ENCODE data around the gene NTRK2. TPM values are rescaled to one million over a fixed set of nuclear protein-coding genes. Genes with fewer than 3 reads are reported as not detected.

NTRK2 gene
- total RNA-seq, 1 donor from 2014 or later: 26.6 TPM

GRCh38 chr9:84722388-84722989, 53.0 kb downstream of the NTRK2 start:
- no peaks in the 10 kb centered on the region for H3K36me3 ChIP-seq (ENCODE audit: control insufficient read depth in 3 of 3, insufficient read depth in 3 of 3, low read length in 3 of 3)
- no peak overlapping the region for H3K27ac ChIP-seq (ENCODE audit: low read depth, low read length)
- H3K4me1 ChIP-seq (ENCODE audit: control insufficient read depth in 3 of 3, insufficient read depth in 3 of 3, low read length in 3 of 3): peaks cover 0 to 3% (median 0%) of the 10 kb centered on the region in 3 donors
- H3K27me3 ChIP-seq (ENCODE audit: control insufficient read depth in 3 of 3, insufficient read depth in 3 of 3, low read length in 3 of 3): no peaks in the 10 kb centered on the region
- H3K9ac ChIP-seq (ENCODE audit: low read depth in 1 of 3, low read length in 3 of 3): no peak overlapping the region
- H3K9me3 ChIP-seq (ENCODE audit: control insufficient read depth in 3 of 3, low read length in 3 of 3): no peaks in the 10 kb centered on the region
- H3K4me3 ChIP-seq (ENCODE audit: low read length in 3 of 3): no peak overlapping the region

DNA sequence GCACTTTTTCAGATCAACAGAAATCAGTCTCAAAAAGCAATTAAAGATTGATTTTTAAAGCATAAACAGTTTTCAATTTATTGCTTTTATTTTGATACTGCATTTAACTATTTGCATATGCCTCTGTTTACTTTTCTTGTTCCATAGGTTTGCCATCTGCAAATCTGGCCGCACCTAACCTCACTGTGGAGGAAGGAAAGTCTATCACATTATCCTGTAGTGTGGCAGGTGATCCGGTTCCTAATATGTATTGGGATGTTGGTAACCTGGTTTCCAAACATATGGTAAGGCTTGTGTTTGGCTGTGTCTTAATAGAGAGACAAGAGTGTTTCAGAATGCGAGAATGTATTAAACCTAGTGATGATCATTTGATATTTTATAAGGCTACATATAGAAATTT, 53.9 kb downstream of the NTRK2 start:
- Histone ChIP-seq H3K4me3 (ENCODE audit: low read length in 3 of 3) (no peak overlapping the region), H3K27me3 (ENCODE audit: control insufficient read depth in 3 of 3, insufficient read depth in 3 of 3, low read length in 3 of 3) (no peaks in the 10 kb centered on the region), H3K9ac (ENCODE audit: low read depth in 1 of 3, low read length in 3 of 3) (no peak overlapping the region), H3K27ac (ENCODE audit: low read depth, low read length) (no peak overlapping the region), H3K9me3 (ENCODE audit: control insufficient read depth in 3 of 3, low read length in 3 of 3) (no peaks in the 10 kb centered on the region), H3K4me1 (ENCODE audit: control insufficient read depth in 3 of 3, insufficient read depth in 3 of 3, low read length in 3 of 3) (no peaks in the 10 kb centered on the region), H3K36me3 (ENCODE audit: control insufficient read depth in 3 of 3, insufficient read depth in 3 of 3, low read length in 3 of 3) (no peaks in the 10 kb centered on the region)

- Histone ChIP-seq H3K9me3 (ENCODE audit: control insufficient read depth in 3 of 3, low read length in 3 of 3) (no peaks in the 10 kb centered on the region), H3K4me1 (ENCODE audit: control insufficient read depth in 3 of 3, insufficient read depth in 3 of 3, low read length in 3 of 3) (no peaks in the 10 kb centered on the region), H3K9ac (ENCODE audit: low read depth in 1 of 3, low read length in 3 of 3) (no peak overlapping the region), H3K4me3 (ENCODE audit: low read length in 3 of 3) (no peak overlapping the region), H3K36me3 (ENCODE audit: control insufficient read depth in 3 of 3, insufficient read depth in 3 of 3, low read length in 3 of 3) (no peaks in the 10 kb centered on the region), H3K27ac (ENCODE audit: low read depth, low read length) (no peak overlapping the region), H3K27me3 (ENCODE audit: control insufficient read depth in 3 of 3, insufficient read depth in 3 of 3, low read length in 3 of 3) (peaks cover 0 to 4% (median 0%) of the 10 kb centered on the region in 3 donors)
These were observed 62.2 kb downstream of the NTRK2 start for GRCh38 chr9:84731696-84732095.

GRCh38 chr9:84736081-84736480, 66.6 kb downstream of the NTRK2 start:
- Histone ChIP-seq H3K4me3 (ENCODE audit: low read length in 3 of 3) (no peak overlapping the region), H3K36me3 (ENCODE audit: control insufficient read depth in 3 of 3, insufficient read depth in 3 of 3, low read length in 3 of 3) (no peaks in the 10 kb centered on the region), H3K9ac (ENCODE audit: low read depth in 1 of 3, low read length in 3 of 3) (no peak overlapping the region), H3K27ac (ENCODE audit: low read depth, low read length) (no peak overlapping the region), H3K27me3 (ENCODE audit: control insufficient read depth in 3 of 3, insufficient read depth in 3 of 3, low read length in 3 of 3) (peaks cover 0 to 4% (median 0%) of the 10 kb centered on the region in 3 donors), H3K9me3 (ENCODE audit: control insufficient read depth in 3 of 3, low read length in 3 of 3) (no peaks in the 10 kb centered on the region), H3K4me1 (ENCODE audit: control insufficient read depth in 3 of 3, insufficient read depth in 3 of 3, low read length in 3 of 3) (no peaks in the 10 kb centered on the region)

GRCh38 chr9:84736536-84736935, 67.0 kb downstream of the NTRK2 start:
- Histone ChIP-seq H3K9ac (ENCODE audit: low read depth in 1 of 3, low read length in 3 of 3) (no peak overlapping the region), H3K27me3 (ENCODE audit: control insufficient read depth in 3 of 3, insufficient read depth in 3 of 3, low read length in 3 of 3) (peaks cover 0 to 4% (median 0%) of the 10 kb centered on the region in 3 donors)

GRCh38 chr9:84738353-84738752, 68.8 kb downstream of the NTRK2 start:
- H3K27me3 ChIP-seq (ENCODE audit: control insufficient read depth in 3 of 3, insufficient read depth in 3 of 3, low read length in 3 of 3): peaks cover 0 to 2% (median 0%) of the 10 kb centered on the region in 3 donors
- H3K36me3 ChIP-seq (ENCODE audit: control insufficient read depth in 3 of 3, insufficient read depth in 3 of 3, low read length in 3 of 3): no peaks in the 10 kb centered on the region
- H3K4me3 ChIP-seq (ENCODE audit: low read length in 3 of 3): no peak overlapping the region
- H3K4me1 ChIP-seq (ENCODE audit: control insufficient read depth in 3 of 3, insufficient read depth in 3 of 3, low read length in 3 of 3): no peaks in the 10 kb centered on the region
- H3K9me3 ChIP-seq (ENCODE audit: control insufficient read depth in 3 of 3, low read length in 3 of 3): no peaks in the 10 kb centered on the region
- no peak overlapping the region for H3K9ac ChIP-seq (ENCODE audit: low read depth in 1 of 3, low read length in 3 of 3)
- no peak overlapping the region for H3K27ac ChIP-seq (ENCODE audit: low read depth, low read length)

More at GRCh38 chr9:84736536-84736935, 67.0 kb downstream of the NTRK2 start:
- Histone ChIP-seq H3K27ac (ENCODE audit: low read depth, low read length) (no peak overlapping the region), H3K36me3 (ENCODE audit: control insufficient read depth in 3 of 3, insufficient read depth in 3 of 3, low read length in 3 of 3) (no peaks in the 10 kb centered on the region), H3K4me1 (ENCODE audit: control insufficient read depth in 3 of 3, insufficient read depth in 3 of 3, low read length in 3 of 3) (no peaks in the 10 kb centered on the region), H3K9me3 (ENCODE audit: control insufficient read depth in 3 of 3, low read length in 3 of 3) (no peaks in the 10 kb centered on the region), H3K4me3 (ENCODE audit: low read length in 3 of 3) (no peak overlapping the region)

DNA sequence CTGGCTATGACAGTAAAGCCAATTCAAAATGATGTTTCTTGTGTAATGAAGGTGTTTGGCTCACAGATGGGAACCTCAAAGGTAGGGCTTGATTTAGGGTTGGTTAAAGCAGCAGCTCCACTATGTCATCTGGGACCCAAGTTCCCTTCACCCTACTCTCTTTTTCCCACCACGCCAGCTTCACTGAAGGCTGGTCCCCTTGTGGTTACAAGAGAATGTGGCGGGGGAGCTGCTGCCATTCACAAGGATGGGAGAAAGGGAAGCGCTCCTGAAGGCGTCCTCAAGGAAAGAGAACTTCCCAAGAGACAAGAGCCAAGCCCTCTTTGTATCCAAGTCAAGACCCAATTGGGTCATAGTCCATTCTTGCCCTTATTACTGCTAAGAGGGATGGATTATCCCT, 72.7 kb downstream of the NTRK2 start:
- Histone ChIP-seq H3K36me3 (ENCODE audit: control insufficient read depth in 3 of 3, insufficient read depth in 3 of 3, low read length in 3 of 3) (no peaks in the 10 kb centered on the region), H3K9ac (ENCODE audit: low read depth in 1 of 3, low read length in 3 of 3) (no peak overlapping the region), H3K27me3 (ENCODE audit: control insufficient read depth in 3 of 3, insufficient read depth in 3 of 3, low read length in 3 of 3) (peaks cover 0 to 2% (median 0%) of the 10 kb centered on the region in 3 donors), H3K4me1 (ENCODE audit: control insufficient read depth in 3 of 3, insufficient read depth in 3 of 3, low read length in 3 of 3) (no peaks in the 10 kb centered on the region), H3K4me3 (ENCODE audit: low read length in 3 of 3) (no peak overlapping the region), H3K27ac (ENCODE audit: low read depth, low read length) (no peak overlapping the region), H3K9me3 (ENCODE audit: control insufficient read depth in 3 of 3, low read length in 3 of 3) (no peaks in the 10 kb centered on the region)

DNA sequence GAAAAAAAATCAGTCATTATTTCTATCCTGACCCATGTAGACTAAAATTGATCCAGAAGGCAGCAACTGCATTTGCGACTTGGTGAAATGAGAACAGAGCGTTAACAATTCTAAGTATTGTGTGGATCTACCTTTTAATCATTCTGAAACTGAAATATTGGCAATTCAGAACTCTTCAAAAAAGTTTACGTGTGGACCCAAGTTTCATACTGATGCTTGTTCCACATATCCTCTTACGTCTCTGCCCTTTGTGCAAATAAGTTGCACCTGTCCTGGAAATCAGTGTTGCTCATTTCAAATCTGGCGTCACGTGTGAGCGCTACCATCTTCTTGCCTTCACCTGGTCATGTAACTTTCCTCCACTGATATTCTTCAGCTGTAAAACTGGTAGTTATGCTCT, 74.7 kb downstream of the NTRK2 start:
- H3K9me3 ChIP-seq (ENCODE audit: control insufficient read depth in 3 of 3, low read length in 3 of 3): no peaks in the 10 kb centered on the region
- peaks cover 0 to 2% (median 0%) of the 10 kb centered on the region in 3 donors for H3K27me3 ChIP-seq (ENCODE audit: control insufficient read depth in 3 of 3, insufficient read depth in 3 of 3, low read length in 3 of 3)
- no peaks in the 10 kb centered on the region for H3K36me3 ChIP-seq (ENCODE audit: control insufficient read depth in 3 of 3, insufficient read depth in 3 of 3, low read length in 3 of 3)
- no peak overlapping the region for H3K4me3 ChIP-seq (ENCODE audit: low read length in 3 of 3)
- H3K4me1 ChIP-seq (ENCODE audit: control insufficient read depth in 3 of 3, insufficient read depth in 3 of 3, low read length in 3 of 3): no peaks in the 10 kb centered on the region
- H3K27ac ChIP-seq (ENCODE audit: low read depth, low read length): no peak overlapping the region
- no peak overlapping the region for H3K9ac ChIP-seq (ENCODE audit: low read depth in 1 of 3, low read length in 3 of 3)

DNA sequence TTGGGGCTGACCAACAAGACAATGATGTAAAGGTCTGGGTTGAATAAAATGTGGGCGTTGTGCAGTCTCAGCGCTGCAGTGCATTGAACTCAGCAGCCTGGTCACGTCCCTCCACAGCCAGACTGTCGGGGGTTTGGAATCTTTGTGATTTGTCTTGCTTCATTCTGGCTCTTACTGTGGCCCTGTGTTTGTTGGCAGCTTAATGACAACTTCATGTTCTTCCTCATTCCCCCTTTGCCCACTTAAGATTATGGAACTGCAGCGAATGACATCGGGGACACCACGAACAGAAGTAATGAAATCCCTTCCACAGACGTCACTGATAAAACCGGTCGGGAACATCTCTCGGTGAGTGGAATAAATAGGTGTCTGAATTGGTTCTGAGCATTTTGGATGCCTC, 75.2 kb downstream of the NTRK2 start:
- Histone ChIP-seq H3K36me3 (ENCODE audit: control insufficient read depth in 3 of 3, insufficient read depth in 3 of 3, low read length in 3 of 3) (no peaks in the 10 kb centered on the region), H3K27me3 (ENCODE audit: control insufficient read depth in 3 of 3, insufficient read depth in 3 of 3, low read length in 3 of 3) (peaks cover 0 to 2% (median 0%) of the 10 kb centered on the region in 3 donors), H3K9me3 (ENCODE audit: control insufficient read depth in 3 of 3, low read length in 3 of 3) (no peaks in the 10 kb centered on the region), H3K9ac (ENCODE audit: low read depth in 1 of 3, low read length in 3 of 3) (no peak overlapping the region), H3K4me1 (ENCODE audit: control insufficient read depth in 3 of 3, insufficient read depth in 3 of 3, low read length in 3 of 3) (no peaks in the 10 kb centered on the region), H3K4me3 (ENCODE audit: low read length in 3 of 3) (no peak overlapping the region), H3K27ac (ENCODE audit: low read depth, low read length) (no peak overlapping the region)

- Histone ChIP-seq H3K36me3 (ENCODE audit: control insufficient read depth in 3 of 3, insufficient read depth in 3 of 3, low read length in 3 of 3) (no peaks in the 10 kb centered on the region), H3K27me3 (ENCODE audit: control insufficient read depth in 3 of 3, insufficient read depth in 3 of 3, low read length in 3 of 3) (no peaks in the 10 kb centered on the region), H3K27ac (ENCODE audit: low read depth, low read length) (no peak overlapping the region), H3K9me3 (ENCODE audit: control insufficient read depth in 3 of 3, low read length in 3 of 3) (no peaks in the 10 kb centered on the region), H3K4me3 (ENCODE audit: low read length in 3 of 3) (no peak overlapping the region), H3K9ac (ENCODE audit: low read depth in 1 of 3, low read length in 3 of 3) (no peak overlapping the region), H3K4me1 (ENCODE audit: control insufficient read depth in 3 of 3, insufficient read depth in 3 of 3, low read length in 3 of 3) (no peaks in the 10 kb centered on the region)
These were observed 78.6 kb downstream of the NTRK2 start for GRCh38 chr9:84748112-84748511.
